Measurements from ENCODE around the gene LINGO4.

The LINGO4 gene

DNA sequence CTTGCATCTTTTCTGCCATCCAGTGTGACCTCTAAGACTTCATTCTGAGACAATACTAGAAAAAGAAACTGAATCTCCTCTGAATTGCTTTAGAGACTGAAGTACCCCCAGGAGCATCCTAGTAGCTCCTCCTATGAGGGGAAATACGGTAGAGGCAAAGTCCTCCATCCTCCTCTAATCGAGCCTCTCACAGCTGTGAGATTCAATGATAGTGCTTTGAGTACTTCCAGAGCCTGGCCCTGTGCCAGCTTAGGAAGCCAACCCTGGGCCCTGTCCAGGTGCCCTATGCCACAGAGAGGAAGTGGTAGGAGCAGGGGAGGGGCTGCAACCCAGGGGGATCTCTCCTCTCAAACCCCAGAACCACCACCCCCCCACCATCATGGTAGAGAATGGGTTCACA, 15.7 kb upstream of the LINGO4 start:
- TF ChIP-seq ZFX (IDR thresholded peaks at IDR 0.05; ENCODE audit: borderline replicate concordance), result no peak
- H3K27ac ChIP-seq, result no peak overlapping the region

DNA sequence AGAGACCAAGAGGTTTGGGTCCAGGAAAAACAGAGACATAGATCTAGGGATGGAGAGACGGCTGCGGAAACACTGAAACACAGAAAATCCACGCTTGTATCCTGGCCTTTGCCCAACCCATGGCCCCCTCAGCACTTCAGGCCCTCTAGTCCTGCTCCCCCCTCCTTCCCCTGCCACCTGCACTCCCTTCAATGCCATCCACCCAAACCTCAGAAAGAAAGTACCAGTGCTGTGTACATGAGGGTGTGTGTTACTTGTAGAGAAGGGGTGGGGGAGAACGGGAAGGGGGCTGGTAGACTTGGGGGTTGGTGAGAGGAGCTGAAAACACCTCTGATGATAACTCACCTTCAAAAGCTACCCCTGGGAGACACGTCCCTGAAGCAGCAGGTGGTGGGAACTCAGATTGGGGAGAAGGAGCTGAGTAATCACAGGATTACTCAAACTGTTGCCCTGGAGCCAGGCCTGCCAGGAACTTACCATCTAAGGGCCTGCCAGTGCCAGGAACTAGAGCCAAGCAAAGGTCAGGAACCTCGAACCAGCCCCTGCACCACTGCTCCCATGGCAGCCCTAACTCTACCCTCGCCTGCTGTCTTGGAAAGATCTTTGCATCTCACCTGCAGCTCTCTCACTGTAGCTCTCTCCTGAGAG, 14.9 kb upstream of the LINGO4 start:
- no peak for TF ChIP-seq ZFX (IDR thresholded peaks at IDR 0.05; ENCODE audit: borderline replicate concordance)
- TF ChIP-seq, protein P1, sequence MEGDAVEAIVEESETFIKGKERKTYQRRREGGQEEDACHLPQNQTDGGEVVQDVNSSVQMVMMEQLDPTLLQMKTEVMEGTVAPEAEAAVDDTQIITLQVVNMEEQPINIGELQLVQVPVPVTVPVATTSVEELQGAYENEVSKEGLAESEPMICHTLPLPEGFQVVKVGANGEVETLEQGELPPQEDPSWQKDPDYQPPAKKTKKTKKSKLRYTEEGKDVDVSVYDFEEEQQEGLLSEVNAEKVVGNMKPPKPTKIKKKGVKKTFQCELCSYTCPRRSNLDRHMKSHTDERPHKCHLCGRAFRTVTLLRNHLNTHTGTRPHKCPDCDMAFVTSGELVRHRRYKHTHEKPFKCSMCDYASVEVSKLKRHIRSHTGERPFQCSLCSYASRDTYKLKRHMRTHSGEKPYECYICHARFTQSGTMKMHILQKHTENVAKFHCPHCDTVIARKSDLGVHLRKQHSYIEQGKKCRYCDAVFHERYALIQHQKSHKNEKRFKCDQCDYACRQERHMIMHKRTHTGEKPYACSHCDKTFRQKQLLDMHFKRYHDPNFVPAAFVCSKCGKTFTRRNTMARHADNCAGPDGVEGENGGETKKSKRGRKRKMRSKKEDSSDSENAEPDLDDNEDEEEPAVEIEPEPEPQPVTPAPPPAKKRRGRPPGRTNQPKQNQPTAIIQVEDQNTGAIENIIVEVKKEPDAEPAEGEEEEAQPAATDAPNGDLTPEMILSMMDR (IDR thresholded peaks at IDR 0.05), result no peak
- H3K27ac ChIP-seq, result no peak overlapping the region

DNA sequence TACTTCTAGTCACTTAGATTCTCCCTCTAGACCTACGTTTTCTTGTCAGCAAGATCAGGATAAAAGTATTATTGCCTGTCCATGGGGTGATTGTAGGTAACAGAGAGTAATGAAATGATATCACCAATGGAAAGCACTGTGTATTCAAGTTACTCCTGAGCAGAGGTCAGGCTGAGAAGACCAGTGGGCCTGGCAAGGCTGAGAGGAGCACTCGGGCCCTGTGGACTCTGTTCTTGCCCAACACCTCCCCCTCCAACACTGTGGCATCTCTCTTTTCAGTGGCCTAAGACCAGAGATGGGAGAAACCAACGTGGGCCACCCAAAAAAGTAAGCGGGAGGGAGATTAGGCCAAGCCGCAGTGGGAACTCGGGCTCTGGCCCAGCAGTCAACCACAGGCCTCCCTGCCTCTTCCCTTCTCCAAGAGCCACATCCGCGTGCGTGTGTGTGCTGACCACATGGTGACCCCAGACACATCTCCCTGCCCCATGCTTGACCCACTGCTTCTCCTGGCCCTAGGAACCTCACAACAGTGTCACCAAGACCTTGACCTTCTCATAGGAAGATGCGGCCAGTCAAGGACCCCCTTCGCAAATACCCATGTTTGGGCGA, 14.1 kb upstream of the LINGO4 start:
- no peak overlapping the region for H3K27ac ChIP-seq
- TF ChIP-seq, protein P1 (IDR thresholded peaks at IDR 0.05), result no peak
- TF ChIP-seq ZFX (IDR thresholded peaks at IDR 0.05; ENCODE audit: borderline replicate concordance), result no peak

GRCh38 chr1:151817353-151817730, 12.1 kb upstream of the LINGO4 start:
- TF ChIP-seq ZFX (IDR thresholded peaks at IDR 0.05; ENCODE audit: borderline replicate concordance), result no peak
- no peak overlapping the region for H3K27ac ChIP-seq

- no peak overlapping the region for H3K27ac ChIP-seq
Observed at GRCh38 chr1:151816548-151817352, 11.5 kb upstream of the LINGO4 start.

DNA sequence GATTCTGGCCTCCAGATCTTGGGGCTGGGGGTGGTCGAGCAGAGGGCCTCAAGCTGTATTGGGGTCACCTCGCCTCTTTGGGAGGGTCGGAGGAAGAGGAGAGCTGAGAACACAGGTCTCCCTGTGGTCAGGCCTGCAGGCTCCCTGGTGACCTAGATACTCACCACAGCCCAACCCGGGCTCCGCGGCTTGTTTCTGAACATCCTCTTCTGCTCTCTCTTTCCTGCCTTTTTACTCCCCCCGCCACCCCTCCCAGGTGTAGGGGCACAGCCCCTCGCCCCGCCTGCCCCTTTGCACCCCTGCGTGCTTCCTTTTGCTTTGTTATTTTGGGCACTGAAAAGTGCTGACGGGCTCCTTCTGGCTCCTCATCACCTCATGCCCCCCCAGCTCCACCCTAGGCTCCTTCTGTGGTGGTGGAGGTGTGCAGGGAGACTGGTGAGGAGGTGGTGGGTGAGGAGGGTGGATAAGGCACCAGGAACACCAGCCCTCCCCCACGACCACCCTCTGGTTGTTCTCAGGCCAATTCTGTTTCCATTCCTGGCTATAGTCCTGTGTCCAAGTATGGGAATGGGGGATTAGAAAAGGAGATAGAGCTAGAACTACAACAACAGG, 10.6 kb upstream of the LINGO4 start:
- TF ChIP-seq ZFX (IDR thresholded peaks at IDR 0.05; ENCODE audit: borderline replicate concordance), result no peak

More at GRCh38 chr1:151816548-151817352, 11.5 kb upstream of the LINGO4 start:
- TF ChIP-seq, protein P1 (IDR thresholded peaks at IDR 0.05), result no peak
- TF ChIP-seq ZFX (IDR thresholded peaks at IDR 0.05; ENCODE audit: borderline replicate concordance), result no peak

DNA sequence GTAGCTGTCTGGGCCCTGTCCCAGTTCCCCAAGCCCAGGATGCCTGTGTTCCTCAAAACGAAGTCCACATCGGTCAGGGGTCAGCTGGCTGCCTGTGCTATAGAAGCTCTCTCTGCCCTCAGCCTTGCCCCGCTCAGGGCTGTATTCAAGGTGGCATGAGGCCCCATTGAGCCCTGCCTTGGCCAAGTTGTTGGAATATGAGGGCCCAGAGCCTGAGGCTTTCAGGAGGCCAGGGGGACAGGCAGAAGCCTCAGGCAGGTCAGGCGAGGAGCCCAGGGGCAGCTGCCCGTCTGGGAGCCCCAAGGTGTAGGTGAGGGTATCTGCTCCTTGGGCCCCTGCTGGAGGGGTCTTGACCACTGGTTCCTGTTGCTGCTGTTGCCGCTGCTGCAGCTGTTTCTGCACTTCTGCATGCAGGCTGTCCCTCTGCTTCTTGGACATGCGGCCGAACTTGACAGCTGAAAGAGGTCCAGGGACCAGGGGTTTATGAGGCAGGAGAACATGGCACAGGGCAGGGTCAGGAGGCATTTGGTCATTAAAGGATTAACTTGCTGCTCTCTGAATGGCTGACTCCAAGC, 9.8 kb upstream of the LINGO4 start:
- H3K27ac ChIP-seq, result no peak overlapping the region
- no peak for TF ChIP-seq ZFX (IDR thresholded peaks at IDR 0.05; ENCODE audit: borderline replicate concordance)
- TF ChIP-seq, protein P1 (IDR thresholded peaks at IDR 0.05), result no peak

More for the DNA sequence above, 10.6 kb upstream of the LINGO4 start:
- H3K27ac ChIP-seq, result no peak overlapping the region

- TF ChIP-seq, protein P1 (IDR thresholded peaks at IDR 0.05), result no peak
- no peak for TF ChIP-seq ZFX (IDR thresholded peaks at IDR 0.05; ENCODE audit: borderline replicate concordance)
- no peak overlapping the region for H3K27ac ChIP-seq
Observed at GRCh38 chr1:151814426-151814825, 9.2 kb upstream of the LINGO4 start.
